HAP-1 (cell line): Measurements from ENCODE around the gene SORCS2.
"Not testable (repeated sequence)": the region's sequence is repeated elsewhere in the genome, so short reads cannot be mapped to it uniquely, and the experiment has no call there.

ENCODE experiments used
- DNase-seq, 2 experiments: peaks; one replicate each; pipeline ENCODE4 v3.0.0-alpha.2; 2016 to 2020; ENCODE audit warnings: low spot score in 2 of 2
- H3K27me3 ChIP-seq: fragments of 250-450 bp; sonication (Bioruptor Pico); 2 replicates; pipeline ENCODE4 v1.5.1; 2020; ENCODE audit warnings: low read depth, mild to moderate bottlenecking, moderate library complexity
- H3K36me3 ChIP-seq: fragments of 250-450 bp; sonication (Bioruptor Pico); replicated peaks from 2 replicates; pipeline ENCODE4 v1.5.1; 2020; ENCODE audit warnings: mild to moderate bottlenecking
- H3K4me1 ChIP-seq: fragments of 250-450 bp; sonication (Bioruptor Pico); 2 replicates; pipeline ENCODE4 v1.5.1; 2020; ENCODE audit warnings: mild to moderate bottlenecking
- H3K4me3 ChIP-seq: fragments of 250-450 bp; sonication (Bioruptor Pico); 2 replicates; pipeline ENCODE4 v1.5.1; 2020; ENCODE audit warnings: mild to moderate bottlenecking, moderate library complexity
- H3K9me3 ChIP-seq: fragments of 250-450 bp; sonication (Bioruptor Pico); 2 replicates; pipeline ENCODE4 v1.5.1; 2020; ENCODE audit warnings: mild to moderate bottlenecking, moderate library complexity
- in situ Hi-C: fragments of 300-500 bp; cut with MboI; formaldehyde crosslinking; loops from 3 replicates; pipeline ENCODE4 v1.14.3; 2020; ENCODE audit warnings: low sequenced_read_pairs, inconsistent platforms, mixed read lengths

The SORCS2 gene

GRCh38 chr4:7214359-7214758 lies 22.0 kb downstream of the SORCS2 start:
- no peak for DNase-seq
- in situ Hi-C loops = no loop called here
- H3K4me1 ChIP-seq = no peaks in the 10 kb centered on the region
- H3K9me3 ChIP-seq = no peaks in the 10 kb centered on the region
- H3K36me3 ChIP-seq = no peaks in the 10 kb centered on the region
- H3K4me3 ChIP-seq = no peak overlapping the region
- H3K27me3 ChIP-seq = no peaks in the 10 kb centered on the region

GRCh38 chr4:7215187-7215586 lies 22.8 kb downstream of the SORCS2 start:
- DNase-seq, in situ Hi-C loops, H3K4me1 ChIP-seq: not testable (repeated sequence)

GRCh38 chr4:7217039-7217438 lies 24.7 kb downstream of the SORCS2 start:
- Histone ChIP-seq H3K4me3 (no peak overlapping the region), H3K36me3 (no peaks in the 10 kb centered on the region), H3K9me3 (no peaks in the 10 kb centered on the region), H3K27me3 (no peaks in the 10 kb centered on the region), H3K4me1 (no peaks in the 10 kb centered on the region)
- in situ Hi-C loops = no loop called here
- DNase-seq = no peak

More at GRCh38 chr4:7215187-7215586, 22.8 kb downstream of the SORCS2 start:
- H3K36me3 ChIP-seq, H3K9me3 ChIP-seq, H3K4me3 ChIP-seq, H3K27me3 ChIP-seq: not testable (repeated sequence)

- Histone ChIP-seq H3K27me3 (no peaks in the 10 kb centered on the region), H3K4me1 (no peaks in the 10 kb centered on the region), H3K9me3 (no peaks in the 10 kb centered on the region), H3K4me3 (no peak overlapping the region), H3K36me3 (no peaks in the 10 kb centered on the region)
- no peak for DNase-seq
- in situ Hi-C loops = no loop called here
Measured at GRCh38 chr4:7217474-7218321, 25.4 kb downstream of the SORCS2 start.

- no peak for DNase-seq
- H3K36me3 ChIP-seq = no peaks in the 10 kb centered on the region
- in situ Hi-C loops = no loop called here
- H3K4me3 ChIP-seq = no peak overlapping the region
- no peaks in the 10 kb centered on the region for H3K4me1 ChIP-seq
- no peaks in the 10 kb centered on the region for H3K27me3 ChIP-seq
- no peaks in the 10 kb centered on the region for H3K9me3 ChIP-seq
Measured at GRCh38 chr4:7218686-7219085, 26.3 kb downstream of the SORCS2 start.

- H3K4me3 ChIP-seq = no peak overlapping the region
- no peaks in the 10 kb centered on the region for H3K4me1 ChIP-seq
- H3K36me3 ChIP-seq = no peaks in the 10 kb centered on the region
- no peaks in the 10 kb centered on the region for H3K9me3 ChIP-seq
- no peak for DNase-seq
- H3K27me3 ChIP-seq = no peaks in the 10 kb centered on the region
- in situ Hi-C loops = no loop called here
Measured at GRCh38 chr4:7222521-7222920, 30.2 kb downstream of the SORCS2 start.

- Histone ChIP-seq H3K4me1 (no peaks in the 10 kb centered on the region), H3K27me3 (no peaks in the 10 kb centered on the region), H3K4me3 (no peak overlapping the region), H3K9me3 (no peaks in the 10 kb centered on the region), H3K36me3 (no peaks in the 10 kb centered on the region)
- in situ Hi-C loops = no loop called here
- no peak for DNase-seq
Measured at GRCh38 chr4:7223541-7223940, 31.2 kb downstream of the SORCS2 start.

- Histone ChIP-seq H3K9me3 (no peaks in the 10 kb centered on the region), H3K4me1 (no peaks in the 10 kb centered on the region), H3K4me3 (no peak overlapping the region), H3K36me3 (no peaks in the 10 kb centered on the region), H3K27me3 (no peaks in the 10 kb centered on the region)
- DNase-seq = no peak
- in situ Hi-C loops = no loop called here
Measured at GRCh38 chr4:7224001-7224400, 31.7 kb downstream of the SORCS2 start.

- H3K9me3 ChIP-seq = no peaks in the 10 kb centered on the region
- H3K27me3 ChIP-seq = no peaks in the 10 kb centered on the region
Measured at GRCh38 chr4:7224878-7225533, 32.7 kb downstream of the SORCS2 start.

GRCh38 chr4:7226439-7226838 lies 34.1 kb downstream of the SORCS2 start:
- no peaks in the 10 kb centered on the region for H3K27me3 ChIP-seq
- DNase-seq = no peak

More at GRCh38 chr4:7224878-7225533, 32.7 kb downstream of the SORCS2 start:
- in situ Hi-C loops = no loop called here
- no peaks in the 10 kb centered on the region for H3K36me3 ChIP-seq
- no peaks in the 10 kb centered on the region for H3K4me1 ChIP-seq
- no peak overlapping the region for H3K4me3 ChIP-seq
- DNase-seq = no peak

GRCh38 chr4:7227008-7227407 lies 34.7 kb downstream of the SORCS2 start:
- H3K4me1 ChIP-seq = no peaks in the 10 kb centered on the region
- no peak for DNase-seq
- H3K9me3 ChIP-seq = no peaks in the 10 kb centered on the region
- H3K27me3 ChIP-seq = no peaks in the 10 kb centered on the region
- H3K4me3 ChIP-seq = no peak overlapping the region
- H3K36me3 ChIP-seq = no peaks in the 10 kb centered on the region
- in situ Hi-C loops = no loop called here

More at GRCh38 chr4:7226439-7226838, 34.1 kb downstream of the SORCS2 start:
- H3K9me3 ChIP-seq = no peaks in the 10 kb centered on the region
- H3K4me1 ChIP-seq = no peaks in the 10 kb centered on the region
- no peak overlapping the region for H3K4me3 ChIP-seq
- in situ Hi-C loops = no loop called here
- no peaks in the 10 kb centered on the region for H3K36me3 ChIP-seq

- no peaks in the 10 kb centered on the region for H3K27me3 ChIP-seq
- in situ Hi-C loops = no loop called here
- H3K9me3 ChIP-seq = no peaks in the 10 kb centered on the region
- no peak overlapping the region for H3K4me3 ChIP-seq
- no peaks in the 10 kb centered on the region for H3K36me3 ChIP-seq
- H3K4me1 ChIP-seq = no peaks in the 10 kb centered on the region
- DNase-seq = no peak
Measured at GRCh38 chr4:7228734-7229133, 36.4 kb downstream of the SORCS2 start.

GRCh38 chr4:7232061-7232650 lies 39.8 kb downstream of the SORCS2 start:
- no peak overlapping the region for H3K4me3 ChIP-seq
- H3K4me1 ChIP-seq = no peaks in the 10 kb centered on the region
- DNase-seq = no peak
- H3K9me3 ChIP-seq = no peaks in the 10 kb centered on the region
- H3K36me3 ChIP-seq = no peaks in the 10 kb centered on the region
- in situ Hi-C loops = no loop called here
- no peaks in the 10 kb centered on the region for H3K27me3 ChIP-seq

GRCh38 chr4:7233006-7233580 lies 40.8 kb downstream of the SORCS2 start:
- in situ Hi-C loops = no loop called here
- Histone ChIP-seq H3K36me3 (no peaks in the 10 kb centered on the region), H3K4me3 (no peak overlapping the region), H3K4me1 (no peaks in the 10 kb centered on the region), H3K27me3 (no peaks in the 10 kb centered on the region), H3K9me3 (no peaks in the 10 kb centered on the region)
- no peak for DNase-seq
